Peyer's patch (tissue), 4 donors: ENCODE data around the gene CDNF. TPM values are rescaled to one million over a fixed set of nuclear protein-coding genes. Genes with fewer than 3 reads are reported as not detected.

Source experiments
- DNase-seq, 3 donors: peaks; one replicate each; pipeline ENCODE4 v3.0.0-alpha.2; 2017 to 2019
- H3K27ac ChIP-seq, 4 donors: fragments of 200-600 bp; sonication (generic); one replicate each; pipeline ENCODE4 v1.5.1; 2016 to 2019
- H3K27me3 ChIP-seq, 2 donors: fragments of 200-600 bp; sonication (generic); one replicate each; pipeline ENCODE4 v1.5.1; 2019
- H3K36me3 ChIP-seq, 3 donors: fragments of 200-600 bp; sonication (generic); one replicate each; pipeline ENCODE4 v1.5.1; 2016 to 2019
- H3K4me1 ChIP-seq, 4 donors: fragments of 200-600 bp; sonication (generic); one replicate each; pipeline ENCODE4 v1.5.1; 2016 to 2019
- H3K4me3 ChIP-seq, 4 donors: fragments of 200-600 bp; sonication (generic); 1 replicate in 3 of 4; 2 replicates in 1 of 4; pipeline ENCODE4 v1.5.1; 2016 to 2019; ENCODE audit warnings: mild to moderate bottlenecking in 1 of 4
- H3K9me3 ChIP-seq, 4 donors: fragments of 200-600 bp; sonication (generic); one replicate each; pipeline ENCODE4 v1.5.1; 2016 to 2019; ENCODE audit warnings: mild to moderate bottlenecking in 1 of 4
- CTCF ChIP-seq, 6 experiments: fragments of 450-650 bp in 4 of 6; fragments of 200-600 bp in 2 of 6; sonication (generic) in 1 of 6; IDR thresholded peaks; one replicate each; pipeline ENCODE4 v1.5.1; 2017 to 2019; ENCODE audit warnings: antibody characterized with exemption in 6 of 6, mild to moderate bottlenecking in 3 of 6, moderate library complexity in 1 of 6
- POLR2A ChIP-seq, 2 donors: fragments of 450-650 bp; IDR thresholded peaks; one replicate each; pipeline ENCODE4 v1.5.1; 2017; ENCODE audit warnings: antibody characterized with exemption in 2 of 2, mild to moderate bottlenecking in 2 of 2, moderate library complexity in 2 of 2
- total RNA-seq, 4 donors: library from RNA; depleted of rRNA; stranded (reverse); fragments of >200 nt; gene quantifications; one replicate each; pipeline ENCODE4 v1.1.0, GENCODE V29; 2016

CDNF gene
- total RNA-seq, 4 donors from 2014 or later = 3.1 to 6.7 (median 4.0) TPM; not detected in 1

- no peak overlapping the region for H3K27ac ChIP-seq
- H3K27me3 ChIP-seq = no peaks in the 10 kb centered on the region
- H3K9me3 ChIP-seq = no peaks in the 10 kb centered on the region
- TF ChIP-seq POLR2A (IDR thresholded peaks at IDR 0.05) (no peak), CTCF (IDR thresholded peaks at IDR 0.05) (no peak)
- no peak overlapping the region for H3K4me3 ChIP-seq
- H3K36me3 ChIP-seq = no peaks in the 10 kb centered on the region
- peaks cover 0 to 4% (median 0%) of the 10 kb centered on the region in 4 donors for H3K4me1 ChIP-seq
- DNase-seq = no peak
These were observed 36.1 kb downstream of the CDNF start for GRCh38 chr10:14801723-14802122.

- Histone ChIP-seq H3K27ac (no peak overlapping the region), H3K9me3 (no peaks in the 10 kb centered on the region), H3K4me1 (peaks cover 0 to 4% (median 0%) of the 10 kb centered on the region in 4 donors), H3K4me3 (no peak overlapping the region), H3K36me3 (no peaks in the 10 kb centered on the region), H3K27me3 (no peaks in the 10 kb centered on the region)
- no peak for TF ChIP-seq CTCF (IDR thresholded peaks at IDR 0.05)
- TF ChIP-seq POLR2A (IDR thresholded peaks at IDR 0.05) = no peak
- no peak for DNase-seq
These were observed 37.4 kb downstream of the CDNF start for GRCh38 chr10:14800397-14800796.

GRCh38 chr10:14798636-14799035 is 39.2 kb downstream of the CDNF start:
- no peaks in the 10 kb centered on the region for H3K27me3 ChIP-seq
- H3K4me3 ChIP-seq = no peak overlapping the region
- H3K9me3 ChIP-seq = no peaks in the 10 kb centered on the region
- DNase-seq = no peak
- H3K27ac ChIP-seq = no peak overlapping the region
- peaks cover 0 to 4% (median 0%) of the 10 kb centered on the region in 4 donors for H3K4me1 ChIP-seq
- no peaks in the 10 kb centered on the region for H3K36me3 ChIP-seq
- TF ChIP-seq POLR2A (IDR thresholded peaks at IDR 0.05) (no peak), CTCF (IDR thresholded peaks at IDR 0.05) (no peak)

- Histone ChIP-seq H3K4me3 (no peak overlapping the region), H3K27ac (no peak overlapping the region), H3K9me3 (peaks cover 0 to 4% (median 0%) of the 10 kb centered on the region in 4 donors), H3K36me3 (no peaks in the 10 kb centered on the region), H3K27me3 (no peaks in the 10 kb centered on the region), H3K4me1 (no peaks in the 10 kb centered on the region)
- DNase-seq = no peak
- TF ChIP-seq CTCF (IDR thresholded peaks at IDR 0.05) (no peak), POLR2A (IDR thresholded peaks at IDR 0.05) (no peak)
These were observed 49.9 kb downstream of the CDNF start for GRCh38 chr10:14787938-14788337.

GRCh38 chr10:14784459-14785055 is 53.3 kb downstream of the CDNF start:
- H3K9me3 ChIP-seq = peaks cover 0 to 4% (median 0%) of the 10 kb centered on the region in 4 donors
- TF ChIP-seq CTCF (IDR thresholded peaks at IDR 0.05) (no peak), POLR2A (IDR thresholded peaks at IDR 0.05) (no peak)

More at GRCh38 chr10:14784459-14785055, 53.3 kb downstream of the CDNF start:
- Histone ChIP-seq H3K4me3 (no peak overlapping the region), H3K4me1 (no peaks in the 10 kb centered on the region), H3K36me3 (no peaks in the 10 kb centered on the region), H3K27me3 (no peaks in the 10 kb centered on the region), H3K27ac (no peak overlapping the region)
- no peak for DNase-seq
